ENCODE measurements around the gene RAD54L.
"Not testable (repeated sequence)": the region's sequence is repeated elsewhere in the genome, so short reads cannot be mapped to it uniquely, and the experiment has no call there.

The RAD54L gene

DNA sequence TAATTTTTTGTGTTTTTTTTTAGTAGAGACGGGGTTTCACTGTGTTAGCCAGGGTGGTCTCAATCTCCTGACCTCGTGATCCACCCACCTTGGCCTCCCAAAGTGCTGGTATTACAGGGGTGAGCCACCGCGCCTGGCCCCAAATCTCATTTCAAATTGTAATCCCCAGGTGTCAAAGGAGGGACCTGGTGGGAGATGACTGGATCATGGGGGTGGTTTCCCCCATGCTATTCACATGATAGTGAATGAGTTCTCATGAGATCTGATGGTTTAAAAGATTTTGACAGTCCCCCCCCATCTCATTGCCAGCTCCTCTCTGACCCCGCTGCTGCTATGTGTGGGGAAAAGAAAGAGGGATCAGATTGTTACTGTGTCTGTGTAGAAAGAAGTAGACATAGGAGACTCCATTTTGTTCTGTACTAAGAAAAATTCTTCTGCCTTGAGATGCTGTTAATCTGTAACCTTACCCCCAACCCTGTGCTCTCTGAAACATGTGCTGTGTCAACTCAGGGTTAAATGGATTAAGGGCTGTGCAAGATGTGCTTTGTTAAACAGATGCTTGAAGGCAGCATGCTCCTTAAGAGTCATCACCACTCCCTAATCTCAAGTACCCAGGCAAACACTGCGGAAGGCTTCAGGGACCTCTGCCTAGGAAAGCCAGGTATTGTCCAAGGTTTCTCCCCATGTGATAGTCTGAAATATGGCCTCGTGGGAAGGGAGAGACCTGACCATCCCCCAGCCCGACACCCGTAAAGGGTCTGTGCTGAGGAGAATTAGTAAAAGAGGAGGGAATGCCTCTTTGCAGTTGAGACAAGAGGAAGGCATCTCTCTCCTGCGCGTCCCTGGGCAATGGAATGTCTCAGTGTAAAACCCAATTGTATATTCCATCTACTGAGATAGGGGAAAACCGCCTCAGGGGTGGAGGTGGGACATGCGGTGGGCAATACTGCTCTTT lies 72.7 kb downstream of the RAD54L start:
- not testable (repeated sequence) for DNase-seq (ENCODE audit: low spot score)

GRCh38 chr1:46322191-46322590 lies 74.6 kb downstream of the RAD54L start:
- not testable (repeated sequence) for DNase-seq (ENCODE audit: low spot score)

- not testable (repeated sequence) for DNase-seq (ENCODE audit: low spot score)
Measured at GRCh38 chr1:46325285-46326076, 77.9 kb downstream of the RAD54L start.
